Gastrocnemius medialis (tissue), 4 donors: ENCODE measurements around the gene PAXX.

ENCODE experiments used
- CTCF ChIP-seq, 5 experiments: fragments of 450-650 bp in 3 of 5; fragments of 200-600 bp in 2 of 5; sonication (generic) in 2 of 5; IDR thresholded peaks in 4 of 5; conservative IDR thresholded peaks in 1 of 5; 1 replicate in 4 of 5; 2 replicates in 1 of 5; pipeline ENCODE4 v1.5.1; 2016 to 2019; ENCODE audit warnings: antibody characterized with exemption in 5 of 5, mild to moderate bottlenecking in 3 of 5, moderate library complexity in 3 of 5
- POLR2A ChIP-seq, 2 donors: fragments of 450-650 bp; IDR thresholded peaks; one replicate each; pipeline ENCODE4 v1.6.1; 2017; ENCODE audit warnings: antibody characterized with exemption in 2 of 2, mild to moderate bottlenecking in 2 of 2, moderate library complexity in 2 of 2

GRCh38 chr9:137006116-137007003 lies 14.1 kb downstream of the PAXX start:
- TF ChIP-seq CTCF (IDR thresholded peaks at IDR 0.05 in 4 of 5, conservative IDR thresholded peaks at IDR 0.05 in 1 of 5) (no peak), POLR2A (IDR thresholded peaks at IDR 0.05) (no peak)
